GM21447 (cell line): ENCODE data around the gene NRDE2.
A peak's percentile ranks its signal among the peaks of the same experiment; 100 is the strongest.
"Not testable (repeated sequence)": the region's sequence is repeated elsewhere in the genome, so short reads cannot be mapped to it uniquely, and the experiment has no call there.

Source experiments
- ATAC-seq: cut with Tn5 transposase; IDR thresholded peaks from one replicate; pipeline ENCODE4 v1.9.1; 2021; ENCODE audit not compliant: unreplicated experiment

Gene NRDE2

GRCh38 chr14:90342327-90342726, 10.6 kb upstream of the NRDE2 start:
- no peak for ATAC-seq

GRCh38 chr14:90341784-90342183, 10.0 kb upstream of the NRDE2 start:
- ATAC-seq: no peak

- not testable (repeated sequence) for ATAC-seq
Observed at GRCh38 chr14:90341232-90341631, 9.5 kb upstream of the NRDE2 start.

- no peak for ATAC-seq
Observed at GRCh38 chr14:90336985-90337384, 5.2 kb upstream of the NRDE2 start.

- ATAC-seq: no peak
Observed at GRCh38 chr14:90336401-90336800, 4.7 kb upstream of the NRDE2 start.

GRCh38 chr14:90332271-90332584, 487 bp upstream of the NRDE2 start:
- ATAC-seq: peak; percentile 4

- no peak for ATAC-seq
Observed at GRCh38 chr14:90330203-90331196, 1.2 kb downstream of the NRDE2 start.

- no peak for ATAC-seq
Observed at GRCh38 chr14:90321891-90322290, 9.8 kb downstream of the NRDE2 start.

GRCh38 chr14:90319634-90320541, 11.9 kb downstream of the NRDE2 start:
- ATAC-seq: no peak

GRCh38 chr14:90319173-90319572, 12.6 kb downstream of the NRDE2 start:
- ATAC-seq: no peak

- no peak for ATAC-seq
Observed at GRCh38 chr14:90318016-90318415, 13.7 kb downstream of the NRDE2 start.

- no peak for ATAC-seq
Observed at GRCh38 chr14:90317286-90317685, 14.5 kb downstream of the NRDE2 start.

- ATAC-seq: no peak
Observed at GRCh38 chr14:90308561-90308960, 23.2 kb downstream of the NRDE2 start.

GRCh38 chr14:90305176-90305601, 26.6 kb downstream of the NRDE2 start:
- no peak for ATAC-seq

- ATAC-seq: no peak
Observed at GRCh38 chr14:90304502-90304901, 27.2 kb downstream of the NRDE2 start.

GRCh38 chr14:90303473-90303872, 28.3 kb downstream of the NRDE2 start:
- no peak for ATAC-seq

- ATAC-seq: no peak
Observed at GRCh38 chr14:90302529-90303303, 29.0 kb downstream of the NRDE2 start.

GRCh38 chr14:90301668-90302090, 30.1 kb downstream of the NRDE2 start:
- no peak for ATAC-seq

- ATAC-seq: no peak
Observed at GRCh38 chr14:90301122-90301521, 30.6 kb downstream of the NRDE2 start.

GRCh38 chr14:90300611-90301047, 31.1 kb downstream of the NRDE2 start:
- ATAC-seq: no peak

- ATAC-seq: no peak
Observed at GRCh38 chr14:90299408-90299807, 32.3 kb downstream of the NRDE2 start.
